ENCODE data around the gene EFNA5.

- TF ChIP-seq, protein P1, sequence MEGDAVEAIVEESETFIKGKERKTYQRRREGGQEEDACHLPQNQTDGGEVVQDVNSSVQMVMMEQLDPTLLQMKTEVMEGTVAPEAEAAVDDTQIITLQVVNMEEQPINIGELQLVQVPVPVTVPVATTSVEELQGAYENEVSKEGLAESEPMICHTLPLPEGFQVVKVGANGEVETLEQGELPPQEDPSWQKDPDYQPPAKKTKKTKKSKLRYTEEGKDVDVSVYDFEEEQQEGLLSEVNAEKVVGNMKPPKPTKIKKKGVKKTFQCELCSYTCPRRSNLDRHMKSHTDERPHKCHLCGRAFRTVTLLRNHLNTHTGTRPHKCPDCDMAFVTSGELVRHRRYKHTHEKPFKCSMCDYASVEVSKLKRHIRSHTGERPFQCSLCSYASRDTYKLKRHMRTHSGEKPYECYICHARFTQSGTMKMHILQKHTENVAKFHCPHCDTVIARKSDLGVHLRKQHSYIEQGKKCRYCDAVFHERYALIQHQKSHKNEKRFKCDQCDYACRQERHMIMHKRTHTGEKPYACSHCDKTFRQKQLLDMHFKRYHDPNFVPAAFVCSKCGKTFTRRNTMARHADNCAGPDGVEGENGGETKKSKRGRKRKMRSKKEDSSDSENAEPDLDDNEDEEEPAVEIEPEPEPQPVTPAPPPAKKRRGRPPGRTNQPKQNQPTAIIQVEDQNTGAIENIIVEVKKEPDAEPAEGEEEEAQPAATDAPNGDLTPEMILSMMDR (IDR thresholded peaks at IDR 0.05) = no peak
- TF ChIP-seq POLR2A (IDR thresholded peaks at IDR 0.05) (no peak), POLR2AphosphoS5 (IDR thresholded peaks at IDR 0.05; ENCODE audit: insufficient read depth in 1 of 2, low read depth in 1 of 2) (no peak)
These were observed 49.6 kb downstream of the EFNA5 start for GRCh38 chr5:107621089-107621488.

Measured in vagina (tissue), 2 donors.